ENCODE results near the gene TRAPPC10. TPM values are rescaled to one million over a fixed set of nuclear protein-coding genes. Genes with fewer than 3 reads are reported as not detected.

The TRAPPC10 gene
- total and polyA plus RNA-seq, 9 of the 15 experiments (the other 6 are each of a cell fraction or from before 2014, with no cell fraction given): 1.1 to 33.8 (median 24.3) TPM

- whole genome bisulfite sequencing (ENCODE audit: insufficient coverage, low coverage, missing lambda C conversion rate): 71% methylated on average over 1 of the region's 1 CpG
- Histone ChIP-seq H3K27me3 (ENCODE audit: control insufficient read depth in 2 of 2, insufficient read depth in 2 of 2, low read length in 2 of 2) (no peaks in the 10 kb centered on the region; a peak in 1 of 5 replicates), H3K4me2 (ENCODE audit: insufficient read depth, low read length) (no peak overlapping the region), H4K20me1 (replicated peaks; ENCODE audit: control insufficient read depth, insufficient read depth, low read length) (peaks cover 3% of the 10 kb centered on the region; the same call in 1 of the 2 replicates), H3K9me3 (replicated peaks; ENCODE audit: control insufficient read depth, insufficient read depth, low read depth, low read length) (no peaks in the 10 kb centered on the region), H3K4me1 (replicated peaks in 1 of 2; ENCODE audit: control insufficient read depth in 2 of 2, insufficient read depth in 2 of 2, low read length in 2 of 2) (peaks cover 61 to 71% of the 10 kb centered on the region in 2 experiments), H3K36me3 (ENCODE audit: control insufficient read depth, insufficient read depth, low read length) (peaks cover 12% of the 10 kb centered on the region; the same call in 2 of the 3 replicates), H3K9ac (ENCODE audit: insufficient read depth in 1 of 2, low read depth in 2 of 2, low read length in 2 of 2) (peak overlapping the region in 1 of 2 experiments; percentile 30; a peak in 1 of 4 replicates), H3K4me3 (no peak overlapping the region), H3K9me1 (ENCODE audit: control insufficient read depth, insufficient read depth, low read length) (no peaks in the 10 kb centered on the region), H3K79me2 (ENCODE audit: control insufficient read depth, insufficient read depth, low read length) (peaks cover 98% of the 10 kb centered on the region), H2AFZ (ENCODE audit: low read depth, low read length) (no peak overlapping the region), H3K27ac (ENCODE audit: extremely low read depth, low read depth, low read length) (no peak overlapping the region)
- no TSS peak for BruUV-seq (replicated peaks)
- no peak for ATAC-seq
- no peak for FAIRE-seq
- in situ Hi-C loops (cut with MboI): no loop called here
- no peak for DNase-seq (ENCODE audit: extremely low read depth in 1 of 4, low spot score in 3 of 4)
- CTCF ChIA-PET (ENCODE audit: low intra/inter-chr PET ratio): no interaction called here
- peak; percentile 84 for TF ChIP-seq WHSC1 (IDR thresholded peaks at IDR 0.05; ENCODE audit: low read length)
- TF ChIP-seq ARID1B (IDR thresholded peaks at IDR 0.05): no peak
- TF ChIP-seq TEAD2 (tag; IDR thresholded peaks at IDR 0.05): no peak
- POLR2A ChIA-PET: interaction anchor here (0.8 to 2.2 kb wide), 3 partner anchors 9 to 17 kb away, joined by 4 to 11 read pairs (median 7); partner anchors contain the start of gene TRAPPC10
- intact Hi-C loops (cut with micrococcal nuclease): no loop called here
Observed at GRCh38 chr21:44024257-44024656, 12.1 kb downstream of the TRAPPC10 start.

GRCh38 chr21:44024887-44025353 is 12.8 kb downstream of the TRAPPC10 start:
- Histone ChIP-seq H3K27me3 (ENCODE audit: control insufficient read depth in 2 of 2, insufficient read depth in 2 of 2, low read length in 2 of 2) (no peaks in the 10 kb centered on the region; a peak in 1 of 5 replicates), H3K9me3 (replicated peaks; ENCODE audit: control insufficient read depth, insufficient read depth, low read depth, low read length) (no peaks in the 10 kb centered on the region), H3K4me1 (replicated peaks in 1 of 2; ENCODE audit: control insufficient read depth in 2 of 2, insufficient read depth in 2 of 2, low read length in 2 of 2) (peaks cover 60 to 73% of the 10 kb centered on the region in 2 experiments), H3K4me2 (ENCODE audit: insufficient read depth, low read length) (peak overlapping the region; percentile 80), H3K36me3 (ENCODE audit: control insufficient read depth, insufficient read depth, low read length) (peaks cover 18% of the 10 kb centered on the region), H3K27ac (ENCODE audit: extremely low read depth, low read depth, low read length) (peak overlapping the region; percentile 84), H3K4me3 (no peak overlapping the region), H3K9me1 (ENCODE audit: control insufficient read depth, insufficient read depth, low read length) (no peaks in the 10 kb centered on the region), H2AFZ (ENCODE audit: low read depth, low read length) (no peak overlapping the region), H4K20me1 (replicated peaks; ENCODE audit: control insufficient read depth, insufficient read depth, low read length) (peaks cover 3% of the 10 kb centered on the region; the same call in 1 of the 2 replicates), H3K79me2 (ENCODE audit: control insufficient read depth, insufficient read depth, low read length) (peaks cover 98% of the 10 kb centered on the region), H3K9ac (ENCODE audit: insufficient read depth in 1 of 2, low read depth in 2 of 2, low read length in 2 of 2) (peak overlapping the region; percentile 61 to 78)
- in situ Hi-C loops (cut with MboI) (no loop called here), intact Hi-C loops (cut with micrococcal nuclease) (no loop called here)
- FAIRE-seq (peak; percentile 74), ATAC-seq (peak; percentile 67), DNase-seq (ENCODE audit: extremely low read depth in 1 of 4, low spot score in 3 of 4) (peak in 3 of 4 experiments; percentile 48 to 77 (median 60))
- ChIA-PET CTCF (ENCODE audit: low intra/inter-chr PET ratio) (no interaction called here), POLR2A (interaction anchor here (0.7 to 2.2 kb wide), 6 partner anchors 10 to 54 kb away, joined by 3 to 11 read pairs (median 4); partner anchors contain the start of gene TRAPPC10)
- WGBS (ENCODE audit: insufficient coverage, low coverage, missing lambda C conversion rate): 37% methylated on average over 8 of the region's 8 CpGs
- no TSS peak for BruUV-seq (replicated peaks)
- TF ChIP-seq TARDBP (IDR thresholded peaks at IDR 0.05): no peak
- TF ChIP-seq ZBED1 (IDR thresholded peaks at IDR 0.05): no peak
- TF ChIP-seq MECOM (CRISPR knock-in tag; IDR thresholded peaks at IDR 0.05): no peak
- peak; percentile 60 for TF ChIP-seq ZFX (CRISPR knock-in tag; IDR thresholded peaks at IDR 0.05)
- no peak for TF ChIP-seq CREB1 (IDR thresholded peaks at IDR 0.05)
- no peak for TF ChIP-seq CREB1 (CRISPR knock-in tag; IDR thresholded peaks at IDR 0.05)
- no peak for TF ChIP-seq GATAD2B (IDR thresholded peaks at IDR 0.05; ENCODE audit: borderline replicate concordance)
- TF ChIP-seq ZNF592 (IDR thresholded peaks at IDR 0.05): peak; percentile 63; the same call in 1 of the 2 replicates

Data from K562 (cell line).